Fibroblast of skin of back (primary cell): ENCODE results near the gene THSD4.
A peak's percentile ranks its signal among the peaks of the same experiment; 100 is the strongest.

Source experiments
- DNase-seq: peaks from one replicate; pipeline ENCODE4 v3.0.0-alpha.2; 2013

The THSD4 gene

DNA sequence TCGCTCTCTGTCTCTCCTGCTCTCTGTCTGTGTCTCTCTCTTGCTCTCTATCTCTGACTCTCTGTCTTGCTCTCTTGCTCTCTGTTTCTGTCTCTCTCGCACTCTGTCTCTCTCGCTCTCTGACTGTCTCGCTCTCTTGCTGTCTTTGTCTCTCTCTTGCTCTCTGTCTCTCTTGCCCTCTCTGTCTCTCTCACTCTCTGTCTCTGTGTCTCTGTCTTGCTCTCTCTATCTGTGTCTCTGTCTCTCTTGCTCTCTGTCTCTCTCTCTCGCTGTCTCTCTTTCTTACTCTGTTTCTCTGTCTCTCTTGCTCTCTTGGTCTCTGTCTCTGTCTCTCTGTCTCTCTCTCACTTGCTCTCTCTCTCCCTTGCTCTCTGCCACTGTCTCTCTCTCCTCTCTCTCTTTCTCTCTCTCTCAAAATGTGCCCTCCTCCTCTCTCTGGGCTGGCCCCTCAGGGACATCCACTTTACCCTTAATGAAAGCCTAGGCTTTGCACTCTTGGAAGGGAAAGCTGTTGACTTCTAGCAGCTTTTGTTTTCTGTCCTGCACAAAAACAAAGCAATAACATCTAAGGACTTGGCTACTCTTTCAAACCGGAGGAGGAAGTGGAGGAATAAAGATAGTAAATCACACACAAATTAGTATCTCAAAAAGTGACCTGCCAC, 621.1 kb downstream of the THSD4 start:
- no peak for DNase-seq

DNA sequence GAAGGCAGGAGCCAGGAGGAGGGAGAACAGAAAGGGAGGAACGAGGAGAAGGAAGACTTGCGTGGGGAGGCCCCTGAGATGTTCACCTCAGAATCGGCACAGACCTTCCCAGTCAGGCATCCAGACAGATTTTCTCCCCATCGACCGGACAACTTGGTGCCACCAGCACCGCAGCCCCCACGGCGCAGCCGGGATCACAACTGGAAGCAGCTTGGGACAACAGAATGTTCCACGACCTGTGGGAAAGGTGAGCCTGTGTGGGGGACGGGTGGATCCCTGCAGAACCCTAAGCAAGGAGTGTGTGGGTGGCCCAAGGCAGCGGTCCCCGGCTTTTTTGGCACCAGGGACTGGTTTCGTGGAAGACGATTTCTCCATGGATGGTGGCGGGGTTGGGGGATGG, 622.5 kb downstream of the THSD4 start:
- DNase-seq: no peak

DNA sequence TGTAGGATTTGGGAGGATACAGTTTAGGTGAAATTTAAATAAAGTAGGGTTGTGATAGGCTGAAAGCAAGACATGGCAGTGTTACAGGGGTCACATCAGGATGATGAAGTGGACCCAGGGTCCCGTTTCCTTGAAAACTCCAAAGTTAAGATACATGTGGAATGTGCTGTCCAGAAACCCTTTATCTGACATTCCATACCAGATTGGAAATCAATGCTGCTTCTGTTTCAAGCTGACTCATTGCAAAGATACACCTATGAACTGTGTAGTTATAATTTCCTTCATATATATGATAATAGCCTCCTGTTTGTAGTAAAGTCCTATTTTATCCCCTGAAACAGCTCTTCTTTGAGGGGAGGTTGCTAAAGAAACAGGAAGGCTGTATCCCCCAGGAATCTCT, 624.1 kb downstream of the THSD4 start:
- DNase-seq: no peak

DNA sequence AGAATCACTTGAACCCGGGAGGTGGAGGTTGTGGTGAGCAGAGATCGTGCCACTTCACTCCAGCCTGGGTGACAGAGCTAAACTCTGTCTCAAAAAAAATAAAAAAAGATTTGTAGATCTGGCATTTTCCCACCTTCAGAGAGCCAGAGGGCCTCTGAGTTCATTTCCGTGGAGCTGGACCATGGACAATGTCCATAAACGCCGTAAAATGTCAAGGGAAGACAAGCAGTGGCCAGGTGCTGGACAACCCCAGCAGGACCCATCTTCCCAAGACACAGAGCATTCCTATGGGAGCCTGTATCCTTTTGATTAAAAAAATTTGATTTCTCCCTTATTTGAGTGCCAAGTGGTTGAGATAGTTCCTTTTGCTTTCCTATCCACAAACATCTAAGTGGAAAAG, 627.7 kb downstream of the THSD4 start:
- DNase-seq: no peak

DNA sequence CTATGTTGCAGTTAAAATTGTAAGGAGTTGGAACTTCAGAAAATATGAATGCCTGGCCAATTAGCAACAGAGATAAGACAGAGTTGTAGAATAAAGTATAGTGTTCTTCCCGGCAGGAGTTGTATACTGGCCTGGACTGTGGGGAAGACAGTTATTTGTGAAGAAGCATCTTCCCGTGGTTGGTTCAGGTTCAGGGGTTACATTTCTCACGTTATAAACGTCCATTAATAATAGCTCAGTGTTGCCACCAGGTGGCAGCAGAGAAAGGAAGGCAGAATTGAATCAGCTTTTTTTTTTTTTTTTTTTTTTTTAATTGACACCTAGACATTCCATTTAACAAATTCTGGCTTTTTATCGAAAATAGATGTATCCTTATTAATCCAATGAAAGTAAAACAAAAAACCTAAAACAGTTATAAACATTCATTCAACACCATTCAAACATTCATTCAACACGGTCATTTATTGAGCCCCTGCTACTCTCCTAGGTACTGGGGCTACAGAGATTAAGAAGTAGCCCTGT, 628.7 kb downstream of the THSD4 start:
- peak; percentile 52 for DNase-seq

DNA sequence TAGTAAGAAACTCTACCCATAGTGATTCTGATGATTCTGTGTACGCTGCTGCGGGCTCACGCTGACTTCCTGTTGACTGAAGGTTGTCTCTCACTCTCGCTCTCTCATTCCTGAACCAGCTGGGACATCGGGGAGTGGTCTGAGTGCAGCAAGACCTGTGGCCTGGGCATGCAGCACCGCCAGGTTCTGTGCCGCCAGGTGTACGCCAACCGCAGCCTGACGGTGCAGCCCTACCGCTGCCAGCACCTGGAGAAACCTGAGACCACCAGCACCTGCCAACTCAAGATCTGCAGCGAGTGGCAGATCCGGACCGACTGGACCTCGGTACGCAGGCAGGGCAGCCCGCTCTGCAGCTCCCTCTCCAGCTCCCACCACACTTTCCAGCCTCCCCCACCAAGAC, 631.4 kb downstream of the THSD4 start:
- DNase-seq: no peak

DNA sequence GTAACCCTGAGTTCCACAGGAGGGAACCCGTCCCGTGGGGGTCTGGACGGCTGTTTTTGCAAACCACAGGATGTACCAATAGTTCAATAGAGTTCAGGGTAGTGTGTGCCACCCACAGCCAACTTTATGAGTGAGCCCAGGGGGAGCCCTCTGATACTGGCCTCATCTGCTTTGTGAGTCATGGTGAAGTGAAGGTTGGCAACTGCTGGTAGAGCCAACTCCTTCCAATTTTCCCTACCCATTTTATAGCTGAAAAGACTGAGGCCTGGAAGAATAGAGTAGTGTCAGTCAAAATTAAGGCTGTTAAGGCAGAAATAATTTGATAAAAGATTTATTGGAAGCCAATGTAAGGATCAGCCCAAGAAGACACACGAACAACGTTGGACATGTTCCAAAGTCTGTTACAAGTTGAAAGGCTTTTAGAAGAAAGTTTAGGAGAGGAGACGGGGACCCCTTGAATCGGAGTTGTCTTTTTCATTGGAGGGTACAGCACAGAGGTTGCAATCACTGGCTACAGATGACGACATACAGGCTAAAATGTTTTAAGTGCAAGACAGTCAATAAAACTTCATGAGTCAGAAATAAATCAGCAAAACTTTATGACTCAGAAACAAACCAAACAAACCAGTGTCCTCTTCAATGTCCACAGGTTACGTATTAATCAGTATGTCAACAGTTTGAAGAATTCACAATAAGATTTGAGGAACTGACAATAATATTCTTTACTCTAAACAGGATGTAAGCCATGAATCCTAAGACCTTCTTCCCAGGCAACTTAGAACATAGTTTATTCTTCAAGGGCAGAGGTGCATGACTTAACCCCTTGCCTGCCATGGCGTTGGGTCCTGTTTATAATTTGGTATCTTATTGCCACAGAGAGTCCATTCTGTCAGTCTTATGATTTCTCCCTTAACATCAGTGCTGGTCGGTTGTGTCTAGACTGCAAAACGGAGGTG, 632.1 kb downstream of the THSD4 start:
- DNase-seq: peak; percentile 76

DNA sequence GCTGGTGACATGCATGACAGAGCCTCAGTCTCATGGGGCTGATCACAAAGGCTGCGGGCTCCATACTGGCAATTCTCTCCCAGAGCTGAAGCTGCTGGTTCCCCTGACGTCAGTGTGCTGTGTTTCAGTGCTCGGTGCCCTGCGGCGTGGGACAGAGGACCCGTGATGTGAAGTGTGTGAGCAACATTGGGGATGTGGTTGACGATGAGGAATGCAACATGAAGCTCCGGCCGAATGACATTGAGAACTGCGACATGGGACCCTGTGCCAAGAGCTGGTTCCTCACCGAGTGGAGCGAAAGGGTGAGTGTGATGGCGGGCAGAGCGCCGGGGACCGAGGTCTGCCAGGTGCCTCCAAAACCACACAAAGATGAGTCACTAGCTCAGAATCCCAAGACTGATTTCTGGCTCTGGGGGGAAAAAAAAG, 633.0 kb downstream of the THSD4 start:
- no peak for DNase-seq

DNA sequence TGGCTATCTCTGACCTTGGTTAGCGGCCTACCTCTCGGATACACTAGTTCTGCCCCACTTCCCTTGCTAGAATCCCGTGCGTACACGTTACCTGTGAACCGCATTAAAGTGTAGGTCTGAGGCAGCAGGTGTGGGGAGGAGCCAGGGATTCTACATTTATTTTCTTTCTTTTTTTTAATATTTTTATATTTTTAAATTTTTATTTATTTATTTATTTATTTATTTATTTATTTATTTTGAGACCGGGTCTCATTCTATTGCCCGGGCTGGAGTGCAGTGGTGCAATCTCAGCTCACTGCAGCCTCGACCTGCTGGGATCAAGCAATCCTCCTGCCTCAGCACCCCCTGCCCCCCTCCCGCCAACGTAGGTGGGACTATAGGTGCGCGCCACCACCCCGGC, 634.2 kb downstream of the THSD4 start:
- DNase-seq: no peak

DNA sequence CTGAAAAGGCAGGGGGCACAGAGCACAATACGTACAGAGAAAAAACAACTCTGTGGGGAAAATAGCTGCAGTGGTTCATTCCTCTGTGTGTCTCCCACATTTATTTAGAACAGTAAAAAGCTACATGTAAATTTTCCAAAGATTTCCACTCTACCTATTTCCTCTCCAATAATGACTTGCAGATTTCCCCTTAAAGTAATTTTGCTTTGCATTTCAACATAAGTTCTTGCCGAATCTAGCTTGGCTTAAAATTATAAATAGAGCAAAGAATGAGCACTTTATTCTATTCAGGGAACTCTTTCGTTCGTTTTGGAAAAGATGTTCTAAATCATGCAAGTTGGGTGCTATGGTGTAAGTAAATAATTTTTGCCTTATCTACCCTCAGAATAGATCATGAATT, 636.9 kb downstream of the THSD4 start:
- no peak for DNase-seq

DNA sequence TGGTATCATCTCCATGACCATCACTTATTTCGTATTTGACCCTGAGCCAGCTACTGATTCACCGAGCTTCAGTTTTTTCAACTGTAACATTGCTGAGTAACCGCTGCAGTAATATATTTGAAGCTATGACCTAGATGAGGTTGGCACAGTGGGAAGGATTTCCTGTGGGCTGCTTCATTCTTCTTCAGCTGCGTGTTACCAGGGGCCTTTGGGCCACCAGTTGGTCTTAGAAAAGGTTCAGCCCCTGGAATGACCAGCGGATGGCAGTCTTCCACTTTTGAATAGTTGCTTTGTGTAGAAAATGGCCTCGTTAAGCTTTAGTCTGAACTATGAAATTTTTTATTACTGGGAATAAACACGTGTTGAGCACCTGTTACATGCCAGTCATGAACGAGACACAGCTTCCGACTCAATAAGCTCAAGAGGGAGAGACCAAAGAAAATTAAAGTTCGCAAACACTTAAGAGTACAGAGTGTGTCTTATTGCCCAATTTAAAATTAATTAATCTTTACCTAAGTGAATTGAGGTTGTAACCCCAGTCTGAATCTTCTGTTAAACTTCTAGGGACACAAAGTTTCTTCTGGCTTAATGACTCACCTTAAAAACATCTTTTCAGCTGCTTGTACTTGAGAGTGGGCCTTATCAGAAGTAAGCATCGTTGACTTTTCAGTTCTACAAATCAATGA, 637.5 kb downstream of the THSD4 start:
- peak; percentile 95 for DNase-seq

DNA sequence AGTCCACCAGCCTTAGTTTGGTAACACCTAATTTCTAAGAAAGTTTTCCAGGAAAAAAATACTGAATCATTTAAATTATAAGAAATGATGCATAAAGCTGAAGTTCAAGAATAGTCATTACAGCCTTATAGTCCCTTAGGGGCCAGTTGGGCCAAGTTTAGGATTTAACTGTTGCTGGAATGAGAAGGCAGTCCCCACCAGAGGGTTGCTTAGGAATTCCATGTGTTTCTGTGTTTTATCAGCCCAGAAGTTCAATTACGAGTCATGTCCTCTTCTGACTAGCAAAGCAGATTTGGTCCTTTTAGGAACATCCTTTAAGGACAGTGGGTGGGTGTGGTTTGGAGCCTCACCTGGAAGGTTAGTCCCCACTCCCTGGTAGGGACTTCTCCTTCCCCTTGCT, 638.1 kb downstream of the THSD4 start:
- peak; percentile 58 for DNase-seq

DNA sequence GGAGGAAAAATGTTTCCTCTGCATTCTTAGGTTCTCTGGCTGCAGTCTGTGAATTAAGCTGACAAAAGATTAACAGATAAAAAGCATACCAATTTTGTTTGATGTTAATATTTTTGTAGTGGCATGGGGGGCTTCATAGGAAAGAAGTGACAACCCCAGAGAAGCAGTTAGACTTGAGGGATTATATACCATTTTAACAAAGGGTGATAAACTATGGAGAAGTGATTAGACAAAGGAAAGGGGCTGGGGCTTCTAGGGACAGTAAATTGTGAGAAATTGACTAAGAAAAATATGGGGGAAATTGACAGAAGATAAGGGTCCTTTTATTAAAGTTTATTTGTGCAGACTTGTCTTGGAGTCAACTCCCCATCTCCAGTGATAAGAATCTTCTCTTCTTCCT, 639.4 kb downstream of the THSD4 start:
- no peak for DNase-seq

DNA sequence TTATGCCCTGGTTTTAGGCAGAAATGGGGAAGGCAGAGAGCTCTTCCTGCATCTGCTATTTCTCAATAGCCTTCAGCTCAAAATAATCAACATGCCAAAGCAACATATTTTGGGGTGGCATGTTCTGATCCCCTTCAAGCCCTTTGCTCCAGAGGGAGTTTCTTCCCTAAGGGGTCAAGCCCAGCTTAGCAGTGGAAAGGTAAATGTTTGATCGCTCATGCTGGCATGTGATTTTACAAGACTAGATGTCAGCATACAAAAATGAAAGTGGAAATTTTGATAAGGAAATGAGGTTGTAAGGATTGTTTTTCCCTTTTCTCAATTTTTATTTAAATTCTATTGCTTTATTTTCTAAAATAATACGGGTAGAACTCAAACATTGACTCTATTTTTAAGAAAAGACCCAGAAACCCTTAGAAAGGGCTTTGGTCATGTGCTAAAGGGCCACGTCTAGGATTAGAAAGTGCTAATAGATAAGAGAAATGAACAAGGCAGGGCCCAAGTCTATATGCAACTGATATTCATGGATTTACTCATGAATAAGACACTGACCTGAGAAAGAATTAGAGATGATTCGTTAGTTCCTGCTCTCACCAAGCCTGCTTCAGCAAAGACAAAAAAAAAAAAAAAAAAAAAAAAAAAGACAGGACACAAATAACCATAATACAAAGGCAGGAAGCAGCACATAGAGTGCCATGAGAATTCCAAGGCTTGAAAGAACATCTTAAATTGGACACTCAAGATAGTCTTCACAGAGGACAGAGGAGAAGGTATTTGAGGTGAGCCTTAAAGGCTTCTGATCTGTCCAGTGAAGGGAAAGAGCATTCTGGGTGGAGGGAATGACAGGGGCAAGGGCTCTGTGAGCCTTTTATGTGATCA, 640.1 kb downstream of the THSD4 start:
- no peak for DNase-seq

DNA sequence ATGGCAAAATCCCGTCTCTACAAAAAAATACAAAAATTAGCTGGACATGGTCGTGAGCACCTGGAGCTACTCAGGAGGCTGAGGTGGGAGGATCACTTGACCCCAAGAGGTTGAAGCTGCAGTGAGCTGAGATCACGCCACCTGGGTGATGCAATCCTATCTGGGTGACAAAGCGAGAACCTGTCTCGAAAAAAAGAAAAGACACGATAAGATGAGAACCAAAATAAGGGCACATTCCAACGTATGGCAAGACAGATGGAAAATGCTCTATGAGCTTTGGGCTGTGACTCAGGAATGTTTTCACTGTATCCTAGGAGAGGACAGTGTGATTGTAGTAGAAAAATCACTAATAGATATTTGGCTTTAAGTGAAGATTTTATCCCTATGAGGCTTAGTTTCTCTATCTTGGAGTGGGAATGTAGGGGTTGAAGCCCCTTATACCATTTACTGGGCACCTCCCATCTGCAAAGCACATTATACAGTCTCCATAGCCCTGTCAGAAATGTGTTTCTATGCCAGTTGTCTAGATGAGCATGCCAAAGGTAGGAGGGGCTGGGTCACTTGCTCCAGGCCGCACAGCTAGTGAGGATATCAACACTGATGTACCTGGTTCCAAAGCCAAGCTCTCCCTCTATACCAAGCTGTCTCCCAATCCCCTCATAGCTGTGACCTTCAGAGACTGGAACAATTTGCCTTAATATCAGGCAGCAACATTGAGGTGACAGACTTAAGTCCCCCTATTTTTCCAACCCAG, 641.5 kb downstream of the THSD4 start:
- DNase-seq: no peak

DNA sequence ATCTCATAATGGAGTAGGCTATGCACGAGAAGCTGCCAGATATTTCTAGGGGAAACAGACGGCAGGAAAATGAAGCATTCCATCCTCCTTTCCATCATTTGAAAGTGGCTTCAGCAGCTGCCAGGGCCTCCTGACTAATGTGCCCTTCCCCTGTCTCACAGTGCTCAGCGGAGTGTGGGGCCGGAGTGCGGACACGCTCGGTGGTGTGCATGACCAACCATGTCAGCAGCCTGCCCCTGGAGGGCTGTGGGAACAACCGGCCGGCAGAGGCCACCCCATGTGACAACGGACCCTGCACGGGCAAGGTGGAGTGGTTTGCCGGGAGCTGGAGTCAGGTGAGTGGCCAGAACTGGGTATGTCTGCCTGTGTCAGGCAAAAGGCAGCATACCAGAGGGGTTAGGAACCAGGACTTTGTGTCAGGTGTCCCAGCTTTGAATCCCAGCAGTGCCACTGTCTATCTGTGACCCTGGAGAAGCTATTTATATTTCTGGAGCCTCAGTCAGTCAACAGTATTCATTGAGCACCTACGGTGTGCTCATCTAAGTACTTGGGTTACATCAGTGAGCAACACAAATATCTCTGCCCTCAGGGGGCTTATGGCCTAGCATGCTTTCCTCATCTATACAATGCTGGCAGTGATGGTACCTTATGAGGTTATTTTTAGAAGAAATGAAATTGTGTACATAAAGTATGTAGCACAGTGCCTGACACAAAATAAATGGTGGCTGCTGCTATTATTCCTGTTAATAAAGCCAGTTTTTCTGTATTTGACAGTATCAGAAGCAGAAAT, 642.7 kb downstream of the THSD4 start:
- no peak for DNase-seq

DNA sequence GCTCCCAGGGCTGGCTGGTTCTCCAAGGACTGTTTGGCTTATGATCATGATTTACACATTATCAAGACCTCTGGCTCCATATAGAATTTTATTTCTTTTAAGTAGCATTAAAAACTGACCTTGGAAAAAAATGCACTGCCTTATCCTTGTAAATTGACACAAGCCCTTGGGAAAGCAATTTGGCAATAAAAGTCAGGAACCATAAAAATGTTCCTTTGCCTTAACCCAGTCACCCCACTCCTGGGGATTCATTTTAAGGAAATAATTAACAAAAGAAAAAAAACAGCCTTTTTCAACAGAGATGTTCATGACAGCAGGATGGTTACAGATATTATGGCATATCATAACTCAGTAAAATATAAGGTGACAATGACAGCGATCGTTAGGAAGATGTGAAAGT, 643.4 kb downstream of the THSD4 start:
- no peak for DNase-seq

DNA sequence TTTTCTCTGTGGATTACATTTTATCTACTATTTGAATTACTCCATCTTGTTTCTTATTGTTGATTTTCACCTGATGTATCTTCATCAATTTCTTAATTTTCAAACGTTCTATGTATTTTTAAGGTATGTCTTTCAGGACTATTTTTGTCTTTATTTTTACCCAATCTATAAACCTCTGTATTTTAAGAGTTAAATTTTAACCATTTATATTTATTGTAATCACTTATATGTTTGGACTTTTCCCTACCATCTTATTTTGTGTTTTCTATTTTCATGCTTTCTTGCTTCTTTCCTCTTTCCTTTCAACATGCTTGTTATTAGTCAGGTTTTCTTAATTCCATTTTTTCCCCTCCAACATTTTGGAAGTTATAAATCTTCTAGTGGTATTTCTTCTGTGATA, 645.6 kb downstream of the THSD4 start:
- no peak for DNase-seq

DNA sequence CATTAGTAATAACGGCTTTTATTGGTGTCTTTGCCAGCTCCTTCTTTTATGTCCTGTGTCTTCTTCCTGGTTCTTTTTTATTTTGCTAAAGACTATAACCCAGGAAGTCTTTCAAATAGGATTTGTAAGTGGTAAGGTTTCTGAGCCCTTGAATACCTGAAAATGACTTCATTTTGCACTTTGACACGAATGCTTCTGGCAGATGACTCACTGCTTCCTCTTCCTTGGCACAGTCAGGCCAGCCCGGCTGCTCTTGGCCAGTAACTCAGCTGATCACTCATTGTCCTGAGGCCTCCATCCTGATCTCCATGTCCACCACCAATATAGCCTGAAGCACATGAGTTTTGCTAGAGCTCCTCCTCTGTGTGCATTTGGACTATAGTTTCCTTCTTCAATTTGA, 646.4 kb downstream of the THSD4 start:
- peak; percentile 69 for DNase-seq

DNA sequence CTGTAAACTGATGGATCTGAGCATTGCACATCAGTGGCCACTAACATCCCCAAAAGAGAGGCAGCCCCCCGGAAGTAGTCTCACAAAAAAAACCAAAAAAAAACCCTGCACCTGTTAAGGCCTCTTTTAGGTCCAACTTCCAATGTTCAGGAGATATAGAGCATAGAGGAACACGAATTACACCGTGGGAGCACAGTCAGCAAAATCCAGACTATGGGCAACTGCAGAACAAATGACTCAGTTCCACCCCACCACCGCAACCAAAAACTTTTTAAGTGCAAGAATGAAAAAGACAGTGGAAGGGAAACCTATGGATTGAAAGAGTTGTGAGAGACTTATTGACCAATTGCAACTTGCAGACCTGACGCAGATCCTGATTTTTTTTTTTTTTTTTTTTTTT, 652.9 kb downstream of the THSD4 start:
- DNase-seq: no peak
